Measurements from ENCODE around the gene SENP6. TPM values are rescaled to one million over a fixed set of nuclear protein-coding genes. Genes with fewer than 3 reads are reported as not detected.

SENP6 gene
- total and polyA plus RNA-seq, 2 donors (not counting 1 experiment from before 2014, with no cell fraction given), result 30.8 to 161 TPM

DNA sequence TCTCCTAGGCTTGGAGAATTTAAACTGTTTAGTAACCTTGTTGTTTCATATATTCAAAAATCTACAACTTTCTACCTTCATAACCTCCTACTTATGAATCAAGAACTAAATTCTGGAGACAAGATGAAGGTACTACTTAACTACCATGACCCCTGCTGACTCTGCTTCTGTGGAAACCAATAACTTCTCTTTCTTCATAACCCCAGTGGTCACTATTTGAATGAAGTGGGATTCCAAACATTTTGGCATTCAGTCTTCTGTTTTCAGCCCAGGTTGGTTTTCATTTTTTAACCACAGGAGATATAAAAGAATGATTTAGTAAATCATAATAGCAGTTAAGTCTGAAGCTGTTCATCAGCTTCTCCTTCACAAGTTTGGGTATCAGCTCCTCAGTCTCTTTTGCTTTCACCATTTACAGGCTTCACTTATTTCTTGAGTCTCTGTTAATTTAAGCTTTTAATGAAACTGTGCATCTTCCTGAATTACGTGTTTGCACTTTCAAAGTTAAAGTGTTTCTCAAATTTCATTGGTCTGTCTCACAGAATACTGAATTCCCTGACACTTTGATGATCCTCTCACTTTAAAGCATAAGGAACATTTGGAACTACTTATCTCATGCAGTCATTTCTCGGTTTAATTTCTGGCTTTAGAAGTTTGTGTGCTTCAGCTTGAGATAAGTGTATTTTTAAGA, 9.5 kb downstream of the SENP6 start:
- 40% methylated on average over 1 of the region's 2 CpGs for WGBS (ENCODE audit: insufficient coverage)
- H3K9me3 Mint-ChIP-seq (ENCODE audit: insufficient read depth), result no peaks in the 10 kb centered on the region
- CTCF ChIA-PET, result interaction anchor here (2.3 kb wide), 1 partner anchor 8 kb away, joined by 9 read pairs; no protein-coding TSS in a partner anchor
- H3K36me3 ChIP-seq (replicated peaks in 1 of 2; ENCODE audit: control extremely low read depth in 1 of 2, control insufficient read depth in 1 of 2, extremely low read depth in 1 of 2, insufficient read depth in 2 of 2, low read length in 1 of 2), result no peaks in the 10 kb centered on the region
- H3K4me3 ChIP-seq (ENCODE audit: control extremely low read depth in 1 of 5, extremely low read depth in 1 of 5, insufficient read depth in 1 of 5, low read depth in 2 of 5, low read length in 4 of 5), result no peak overlapping the region
- H3K27ac Mint-ChIP-seq, result no peak overlapping the region
- ATAC-seq (ENCODE audit: low read depth) (no peak), DNase-seq (no peak)
- peaks cover 99% of the 10 kb centered on the region for H3K79me2 ChIP-seq (ENCODE audit: control insufficient read depth, insufficient read depth, low read length)
- intact Hi-C loops (cut with micrococcal nuclease), result no loop called here
- H3K4me1 ChIP-seq (ENCODE audit: control insufficient read depth in 2 of 2, insufficient read depth in 2 of 2, low read length in 2 of 2), result peaks cover 64 to 76% of the 10 kb centered on the region in 2 donors
- peaks cover 90% of the 10 kb centered on the region for H3K4me1 Mint-ChIP-seq
- TF ChIP-seq, protein P1, sequence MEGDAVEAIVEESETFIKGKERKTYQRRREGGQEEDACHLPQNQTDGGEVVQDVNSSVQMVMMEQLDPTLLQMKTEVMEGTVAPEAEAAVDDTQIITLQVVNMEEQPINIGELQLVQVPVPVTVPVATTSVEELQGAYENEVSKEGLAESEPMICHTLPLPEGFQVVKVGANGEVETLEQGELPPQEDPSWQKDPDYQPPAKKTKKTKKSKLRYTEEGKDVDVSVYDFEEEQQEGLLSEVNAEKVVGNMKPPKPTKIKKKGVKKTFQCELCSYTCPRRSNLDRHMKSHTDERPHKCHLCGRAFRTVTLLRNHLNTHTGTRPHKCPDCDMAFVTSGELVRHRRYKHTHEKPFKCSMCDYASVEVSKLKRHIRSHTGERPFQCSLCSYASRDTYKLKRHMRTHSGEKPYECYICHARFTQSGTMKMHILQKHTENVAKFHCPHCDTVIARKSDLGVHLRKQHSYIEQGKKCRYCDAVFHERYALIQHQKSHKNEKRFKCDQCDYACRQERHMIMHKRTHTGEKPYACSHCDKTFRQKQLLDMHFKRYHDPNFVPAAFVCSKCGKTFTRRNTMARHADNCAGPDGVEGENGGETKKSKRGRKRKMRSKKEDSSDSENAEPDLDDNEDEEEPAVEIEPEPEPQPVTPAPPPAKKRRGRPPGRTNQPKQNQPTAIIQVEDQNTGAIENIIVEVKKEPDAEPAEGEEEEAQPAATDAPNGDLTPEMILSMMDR (IDR thresholded peaks at IDR 0.05), result no peak
- TF ChIP-seq EZH2 (IDR thresholded peaks at IDR 0.05; ENCODE audit: borderline replicate concordance, insufficient read depth, low read depth, low read length, poor library complexity, severe bottlenecking), result no peak
- peak overlapping the region; percentile 69 for H3K4me3 Mint-ChIP-seq
- no peaks in the 10 kb centered on the region for H3K9me3 ChIP-seq (ENCODE audit: control extremely low read depth in 1 of 3, control insufficient read depth in 2 of 3, insufficient read depth in 1 of 3, low read length in 2 of 3)
- H4K20me1 ChIP-seq (ENCODE audit: control insufficient read depth, insufficient read depth, low read length, poor library complexity, severe bottlenecking), result peaks cover 66% of the 10 kb centered on the region
- H2AFZ ChIP-seq (ENCODE audit: insufficient read depth, low read depth, low read length, poor library complexity, severe bottlenecking), result no peak overlapping the region
- POLR2A ChIA-PET, result no interaction called here
- H3K9ac ChIP-seq (ENCODE audit: low read length), result no peak overlapping the region
- no peaks in the 10 kb centered on the region for H3K27me3 Mint-ChIP-seq
- no peaks in the 10 kb centered on the region for H3K27me3 ChIP-seq (replicated peaks in 1 of 4; ENCODE audit: control extremely low read depth in 1 of 4, control insufficient read depth in 3 of 4, insufficient read depth in 4 of 4, low read length in 3 of 4)
- peak overlapping the region; percentile 49 for H3K4me2 ChIP-seq (replicated peaks; ENCODE audit: low read depth, low read length, poor library complexity, severe bottlenecking)
- no peak overlapping the region for H3K27ac ChIP-seq (ENCODE audit: low read length in 2 of 2)

DNA sequence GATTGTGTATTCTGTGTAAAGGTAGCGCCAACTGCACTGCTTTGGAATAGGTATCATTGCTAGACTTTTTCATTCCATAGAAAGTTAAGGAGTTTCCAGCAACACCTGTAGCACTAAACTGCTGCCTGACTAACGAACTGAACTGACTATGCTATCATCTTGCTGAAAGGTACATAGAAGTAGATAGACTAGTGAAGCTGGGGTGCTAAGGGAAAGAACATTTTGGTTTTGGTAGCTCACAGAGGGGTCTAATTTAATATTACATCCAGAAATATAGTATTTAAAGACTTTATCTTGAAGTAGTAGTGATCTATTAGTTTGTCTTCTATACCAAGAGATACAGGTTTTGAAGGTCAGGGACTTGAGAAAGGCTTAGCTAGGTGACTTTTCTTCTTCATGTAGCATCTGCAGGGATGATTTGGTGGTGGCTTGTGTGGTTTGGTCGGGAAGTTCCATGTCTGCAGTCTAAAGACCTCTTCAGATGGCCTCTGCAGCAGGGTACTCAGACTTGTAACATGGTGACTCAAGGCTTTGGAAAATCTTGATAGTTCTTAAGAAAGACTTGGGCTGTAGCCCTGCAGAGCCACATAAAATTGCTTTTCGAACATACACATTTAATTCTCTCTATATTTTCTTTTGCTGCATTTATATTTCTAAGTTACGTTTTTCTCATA, 10.2 kb downstream of the SENP6 start:
- TF ChIP-seq, protein P1 (IDR thresholded peaks at IDR 0.05), result no peak
- no peak for TF ChIP-seq EZH2 (IDR thresholded peaks at IDR 0.05; ENCODE audit: borderline replicate concordance, insufficient read depth, low read depth, low read length, poor library complexity, severe bottlenecking)
- H3K4me1 Mint-ChIP-seq, result peaks cover 85% of the 10 kb centered on the region
- Histone ChIP-seq H3K27me3 (replicated peaks in 1 of 4; ENCODE audit: control extremely low read depth in 1 of 4, control insufficient read depth in 3 of 4, insufficient read depth in 4 of 4, low read length in 3 of 4) (no peaks in the 10 kb centered on the region), H4K20me1 (ENCODE audit: control insufficient read depth, insufficient read depth, low read length, poor library complexity, severe bottlenecking) (peaks cover 72% of the 10 kb centered on the region), H3K79me2 (ENCODE audit: control insufficient read depth, insufficient read depth, low read length) (peaks cover 100% of the 10 kb centered on the region), H3K9ac (ENCODE audit: low read length) (peak overlapping the region; percentile 7), H3K9me3 (ENCODE audit: control extremely low read depth in 1 of 3, control insufficient read depth in 2 of 3, insufficient read depth in 1 of 3, low read length in 2 of 3) (no peaks in the 10 kb centered on the region), H2AFZ (ENCODE audit: insufficient read depth, low read depth, low read length, poor library complexity, severe bottlenecking) (no peak overlapping the region), H3K4me1 (ENCODE audit: control insufficient read depth in 2 of 2, insufficient read depth in 2 of 2, low read length in 2 of 2) (peaks cover 62 to 74% of the 10 kb centered on the region in 2 donors), H3K4me2 (replicated peaks; ENCODE audit: low read depth, low read length, poor library complexity, severe bottlenecking) (peak overlapping the region; percentile 49), H3K36me3 (replicated peaks in 1 of 2; ENCODE audit: control extremely low read depth in 1 of 2, control insufficient read depth in 1 of 2, extremely low read depth in 1 of 2, insufficient read depth in 2 of 2, low read length in 1 of 2) (no peaks in the 10 kb centered on the region), H3K27ac (ENCODE audit: low read length in 2 of 2) (no peak overlapping the region), H3K4me3 (ENCODE audit: control extremely low read depth in 1 of 5, extremely low read depth in 1 of 5, insufficient read depth in 1 of 5, low read depth in 2 of 5, low read length in 4 of 5) (no peak overlapping the region)
- ATAC-seq (ENCODE audit: low read depth) (no peak), DNase-seq (no peak)
- no peaks in the 10 kb centered on the region for H3K9me3 Mint-ChIP-seq (ENCODE audit: insufficient read depth)
- ChIA-PET POLR2A (no interaction called here), CTCF (interaction anchor here (2.3 kb wide), 1 partner anchor 9 kb away, joined by 9 read pairs; no protein-coding TSS in a partner anchor)
- no peak overlapping the region for H3K27ac Mint-ChIP-seq
- intact Hi-C loops (cut with micrococcal nuclease), result no loop called here
- WGBS (ENCODE audit: insufficient coverage), result 40% methylated on average over 2 of the region's 5 CpGs
- H3K4me3 Mint-ChIP-seq, result peak overlapping the region; percentile 69
- H3K27me3 Mint-ChIP-seq, result no peaks in the 10 kb centered on the region

Data from B cell (primary cell).